Muscle of leg (tissue), 11 donors: ENCODE results near the gene ZNF496. TPM values are rescaled to one million over a fixed set of nuclear protein-coding genes. Genes with fewer than 3 reads are reported as not detected.
"Not testable (repeated sequence)": the region's sequence is repeated elsewhere in the genome, so short reads cannot be mapped to it uniquely, and the experiment has no call there.

Experiments
- DNase-seq: peaks from one replicate; pipeline ENCODE4 v3.0.0; 2013
- H3K27ac ChIP-seq: one replicate; pipeline ENCODE4 v1.5.1; 2013; ENCODE audit warnings: mild to moderate bottlenecking, low read length, control low read depth
- H3K27me3 ChIP-seq: one replicate; pipeline ENCODE4 v1.6.1; 2013; ENCODE audit warnings: low read length; ENCODE audit not compliant: control insufficient read depth, insufficient read depth
- H3K36me3 ChIP-seq: one replicate; pipeline ENCODE4 v1.6.1; 2013; ENCODE audit warnings: low read length; ENCODE audit not compliant: control insufficient read depth, insufficient read depth
- H3K4me1 ChIP-seq: one replicate; pipeline ENCODE4 v1.6.1; 2013; ENCODE audit warnings: low read length; ENCODE audit not compliant: control insufficient read depth, insufficient read depth
- H3K4me3 ChIP-seq: one replicate; pipeline ENCODE4 v1.5.1; 2013; ENCODE audit warnings: low read length, control low read depth
- H3K9me3 ChIP-seq: replicated peaks from 2 replicates; pipeline ENCODE4 v1.6.1; 2013; ENCODE audit warnings: low read depth, low read length; ENCODE audit not compliant: control insufficient read depth
- WGBS: methylation state at CpG from one replicate; pipeline ENCODE4 v1.1.5; 2013; ENCODE audit warnings: missing lambda C conversion rate; ENCODE audit not compliant: insufficient coverage; 5-methylcytosine and 5-hydroxymethylcytosine counted together
- polyA plus RNA-seq, 8 donors: library from polyadenylated mRNA; unstranded; fragments of 120-200 nt; gene quantifications; one replicate each; pipeline versions ENCODE4 v1.2.1 to v1.2.3, GENCODE V29; 2013; ENCODE audit warnings: inconsistent platforms in 1 of 8, low replicate concordance in 1 of 8; ENCODE audit not compliant: insufficient read length in 8 of 8, insufficient read depth in 1 of 8
- total RNA-seq: library from RNA; stranded (reverse); fragments of 120-200 nt; gene quantifications from one replicate; pipeline ENCODE4 v1.2.4, GENCODE V29; 2013

ZNF496 gene
- total and polyA plus RNA-seq, 9 donors, result 21.4 to 34.0 (median 29.0) TPM

DNA sequence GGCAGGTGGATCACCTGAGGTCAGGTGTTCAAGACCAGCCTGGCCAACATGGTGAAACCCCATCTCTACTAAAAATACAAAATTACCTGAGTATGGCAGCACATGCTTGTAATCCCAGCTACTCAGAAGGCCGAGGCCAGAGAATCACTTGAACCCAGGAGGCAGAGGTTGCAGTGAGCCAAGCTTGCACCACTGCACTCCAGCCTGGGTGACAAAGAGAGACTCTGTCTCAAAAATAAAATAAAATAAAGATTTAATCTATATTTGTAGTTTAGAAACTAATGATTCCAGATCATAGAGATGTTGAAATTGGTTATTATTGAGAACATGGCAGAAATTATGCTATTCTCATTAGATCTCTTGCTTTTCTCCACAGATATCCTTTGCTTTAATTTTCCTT, 75.9 kb downstream of the ZNF496 start, which contains the start of gene VN1R5:
VN1R5 (plus strand) TSS at position 301 of the 400 bp plus-strand sequence.
- not testable (repeated sequence) for H3K9me3 ChIP-seq, DNase-seq, H3K36me3 ChIP-seq, H3K27me3 ChIP-seq, H3K4me3 ChIP-seq, H3K27ac ChIP-seq, H3K4me1 ChIP-seq
- no CpG with 5 or more reads among the region's 1 CpG for WGBS

GRCh38 chr1:247247568-247247967, 84.1 kb downstream of the ZNF496 start:
- Histone ChIP-seq H3K4me1 (no peaks in the 10 kb centered on the region), H3K36me3 (no peaks in the 10 kb centered on the region), H3K27me3 (no peaks in the 10 kb centered on the region), H3K27ac (no peak overlapping the region), H3K4me3 (no peak overlapping the region), H3K9me3 (peaks cover 5% of the 10 kb centered on the region)
- WGBS, result no CpG with 5 or more reads among the region's 1 CpG
- no peak for DNase-seq

Other genes with a start within 250 kb of the ZNF496 start
- gene ZNF669, start 227.5 kb downstream of the ZNF496 start, total RNA-seq, result 7.0 TPM
- gene ZNF669, start 227.5 kb downstream of the ZNF496 start, polyA plus RNA-seq, result 1 to 10 TPM; 4.5 to 7.6 (median 6.0) TPM
- gene ZNF124, start 159.8 kb downstream of the ZNF496 start, total RNA-seq, result 57.6 TPM
- gene ZNF124, start 159.8 kb downstream of the ZNF496 start, polyA plus RNA-seq, result 1 to 10 TPM; 4.2 to 9.9 (median 6.1) TPM
- not detected for gene VN1R5, start 75.8 kb downstream of the ZNF496 start, total RNA-seq
- not detected for gene VN1R5, start 75.8 kb downstream of the ZNF496 start, polyA plus RNA-seq
- gene NLRP3, start 84.3 kb upstream of the ZNF496 start, total RNA-seq, result 1.4 TPM
- 1 to 10 TPM in 4 of 8 donors, under 1 TPM in 4; 0.65 to 1.6 (median 0.95) TPM for gene NLRP3, start 84.3 kb upstream of the ZNF496 start, polyA plus RNA-seq
- not detected for gene OR2B11, start 126.2 kb upstream of the ZNF496 start, total RNA-seq
- gene OR2B11, start 126.2 kb upstream of the ZNF496 start, polyA plus RNA-seq, result under 1 TPM in 5 of 8 donors, not detected in 3; 0.04 to 0.05 (median 0.04) TPM
- gene OR2C3, start 204.6 kb upstream of the ZNF496 start, total RNA-seq, result 0.09 TPM
- under 1 TPM; 0.07 to 0.53 (median 0.22) TPM for gene OR2C3, start 204.6 kb upstream of the ZNF496 start, polyA plus RNA-seq
- gene GCSAML, start 217.3 kb upstream of the ZNF496 start, total RNA-seq, result 0.09 TPM
- under 1 TPM; 0.05 to 0.25 (median 0.12) TPM for gene GCSAML, start 217.3 kb upstream of the ZNF496 start, polyA plus RNA-seq